ENCODE measurements around the gene NUP37.
A peak's percentile ranks its signal among the peaks of the same experiment; 100 is the strongest.
"Not testable (repeated sequence)": the region's sequence is repeated elsewhere in the genome, so short reads cannot be mapped to it uniquely, and the experiment has no call there.

NUP37 gene

GRCh38 chr12:102119674-102120563, at the start of gene NUP37, which contains the start of gene PARPBP:
Gene NUP37 (minus strand): TSS chr12:102120114. CDS start chr12:102118518, 1,596 bp downstream.
Gene PARPBP (plus strand): TSS chr12:102120183. CDS start chr12:102123889, 3,706 bp downstream.
- DNase-seq, result peak; percentile 46 to 90

- no peak for DNase-seq
These were observed 48.1 kb upstream of the NUP37 start for GRCh38 chr12:102167821-102168604.

GRCh38 chr12:102163383-102163782, 43.5 kb upstream of the NUP37 start:
- no peak for DNase-seq

- DNase-seq, result not testable (repeated sequence)
These were observed 35.3 kb upstream of the NUP37 start for GRCh38 chr12:102155206-102155605.

- DNase-seq, result not testable (repeated sequence)
These were observed 27.2 kb upstream of the NUP37 start for GRCh38 chr12:102147062-102147587.

GRCh38 chr12:102144221-102144620, 24.3 kb upstream of the NUP37 start:
- DNase-seq, result no peak

- DNase-seq, result not testable (repeated sequence)
These were observed 23.0 kb upstream of the NUP37 start for GRCh38 chr12:102142866-102143373.

GRCh38 chr12:102137619-102138018, 17.7 kb upstream of the NUP37 start:
- not testable (repeated sequence) for DNase-seq

GRCh38 chr12:102131442-102131841, 11.5 kb upstream of the NUP37 start:
- DNase-seq, result not testable (repeated sequence)

GRCh38 chr12:102130720-102131119, 10.8 kb upstream of the NUP37 start:
- DNase-seq, result not testable (repeated sequence)

- DNase-seq, result not testable (repeated sequence)
These were observed 1.4 kb upstream of the NUP37 start for GRCh38 chr12:102121328-102121727.

- peak in 1 of 2 experiments; percentile 9 for DNase-seq
These were observed 972 bp upstream of the NUP37 start for GRCh38 chr12:102120886-102121285.

- no peak for DNase-seq
These were observed 605 bp upstream of the NUP37 start for GRCh38 chr12:102120564-102120873.

- no peak for DNase-seq
These were observed 1.0 kb downstream of the NUP37 start for GRCh38 chr12:102118874-102119273.

GRCh38 chr12:102116392-102116791, 3.5 kb downstream of the NUP37 start:
- no peak for DNase-seq

- no peak for DNase-seq
These were observed 5.7 kb downstream of the NUP37 start for GRCh38 chr12:102114212-102114611.

GRCh38 chr12:102110782-102111181, 9.1 kb downstream of the NUP37 start:
- DNase-seq, result no peak

GRCh38 chr12:102107970-102108369, 11.9 kb downstream of the NUP37 start:
- DNase-seq, result no peak

GRCh38 chr12:102106905-102107304, 13.0 kb downstream of the NUP37 start:
- no peak for DNase-seq

- DNase-seq, result no peak
These were observed 23.1 kb downstream of the NUP37 start for GRCh38 chr12:102096855-102097254.

GRCh38 chr12:102095677-102096263, 24.1 kb downstream of the NUP37 start:
- DNase-seq, result peak in 1 of 2 experiments; percentile 24

GRCh38 chr12:102093319-102093718, 26.6 kb downstream of the NUP37 start:
- DNase-seq, result peak in 1 of 2 experiments; percentile 3

All from NCI-H446 (cell line).